ENCODE results near the gene BFSP2. TPM values are rescaled to one million over a fixed set of nuclear protein-coding genes. Genes with fewer than 3 reads are reported as not detected.
A peak's percentile ranks its signal among the peaks of the same experiment; 100 is the strongest.

Gene BFSP2
- total and polyA plus RNA-seq, 2 donors (not counting 1 experiment from before 2014, with no cell fraction given): 0.60 to 1.6 TPM

GRCh38 chr3:133505813-133506212, 106.0 kb downstream of the BFSP2 start:
- ChIA-PET CTCF (interaction anchor here (0.9 kb wide), 1 partner anchor 41 kb away, joined by 4 read pairs; no protein-coding TSS in a partner anchor), POLR2A (no interaction called here)
- H3K9me3 Mint-ChIP-seq (ENCODE audit: insufficient read depth): no peaks in the 10 kb centered on the region
- H3K27ac Mint-ChIP-seq: peak overlapping the region; percentile 69
- Histone ChIP-seq H3K79me2 (ENCODE audit: control insufficient read depth, insufficient read depth, low read length) (no peaks in the 10 kb centered on the region), H3K4me3 (ENCODE audit: control extremely low read depth in 1 of 5, extremely low read depth in 1 of 5, insufficient read depth in 1 of 5, low read depth in 2 of 5, low read length in 4 of 5) (peak overlapping the region in 1 of 5 experiments; percentile 51), H3K27ac (ENCODE audit: low read length in 2 of 2) (peak overlapping the region; percentile 14 to 55), H4K20me1 (ENCODE audit: control insufficient read depth, insufficient read depth, low read length, poor library complexity, severe bottlenecking) (no peaks in the 10 kb centered on the region), H3K9me3 (ENCODE audit: control extremely low read depth in 1 of 3, control insufficient read depth in 2 of 3, insufficient read depth in 1 of 3, low read length in 2 of 3) (no peaks in the 10 kb centered on the region), H3K4me1 (ENCODE audit: control insufficient read depth in 2 of 2, insufficient read depth in 2 of 2, low read length in 2 of 2) (peaks cover 12 to 15% of the 10 kb centered on the region in 2 donors), H3K4me2 (replicated peaks; ENCODE audit: low read depth, low read length, poor library complexity, severe bottlenecking) (peak overlapping the region; percentile 64), H2AFZ (ENCODE audit: insufficient read depth, low read depth, low read length, poor library complexity, severe bottlenecking) (peak overlapping the region; percentile 62), H3K27me3 (replicated peaks in 1 of 4; ENCODE audit: control extremely low read depth in 1 of 4, control insufficient read depth in 3 of 4, insufficient read depth in 4 of 4, low read length in 3 of 4) (no peaks in the 10 kb centered on the region), H3K36me3 (replicated peaks in 1 of 2; ENCODE audit: control extremely low read depth in 1 of 2, control insufficient read depth in 1 of 2, extremely low read depth in 1 of 2, insufficient read depth in 2 of 2, low read length in 1 of 2) (no peaks in the 10 kb centered on the region), H3K9ac (ENCODE audit: low read length) (peak overlapping the region; percentile 56)
- intact Hi-C loops (cut with micrococcal nuclease): loop anchor here (5.0 kb wide), 1 partner anchor 66 kb away; the partner anchor contains the start of gene CDV3
- no peak for TF ChIP-seq EZH2 (IDR thresholded peaks at IDR 0.05; ENCODE audit: borderline replicate concordance, insufficient read depth, low read depth, low read length, poor library complexity, severe bottlenecking)
- TF ChIP-seq, protein P1, sequence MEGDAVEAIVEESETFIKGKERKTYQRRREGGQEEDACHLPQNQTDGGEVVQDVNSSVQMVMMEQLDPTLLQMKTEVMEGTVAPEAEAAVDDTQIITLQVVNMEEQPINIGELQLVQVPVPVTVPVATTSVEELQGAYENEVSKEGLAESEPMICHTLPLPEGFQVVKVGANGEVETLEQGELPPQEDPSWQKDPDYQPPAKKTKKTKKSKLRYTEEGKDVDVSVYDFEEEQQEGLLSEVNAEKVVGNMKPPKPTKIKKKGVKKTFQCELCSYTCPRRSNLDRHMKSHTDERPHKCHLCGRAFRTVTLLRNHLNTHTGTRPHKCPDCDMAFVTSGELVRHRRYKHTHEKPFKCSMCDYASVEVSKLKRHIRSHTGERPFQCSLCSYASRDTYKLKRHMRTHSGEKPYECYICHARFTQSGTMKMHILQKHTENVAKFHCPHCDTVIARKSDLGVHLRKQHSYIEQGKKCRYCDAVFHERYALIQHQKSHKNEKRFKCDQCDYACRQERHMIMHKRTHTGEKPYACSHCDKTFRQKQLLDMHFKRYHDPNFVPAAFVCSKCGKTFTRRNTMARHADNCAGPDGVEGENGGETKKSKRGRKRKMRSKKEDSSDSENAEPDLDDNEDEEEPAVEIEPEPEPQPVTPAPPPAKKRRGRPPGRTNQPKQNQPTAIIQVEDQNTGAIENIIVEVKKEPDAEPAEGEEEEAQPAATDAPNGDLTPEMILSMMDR (IDR thresholded peaks at IDR 0.05): no peak
- no peak for DNase-seq
- WGBS (ENCODE audit: insufficient coverage): no CpG with 5 or more reads among the region's 3 CpGs
- H3K27me3 Mint-ChIP-seq: no peaks in the 10 kb centered on the region
- peak overlapping the region; percentile 73 for H3K4me3 Mint-ChIP-seq
- peaks cover 13% of the 10 kb centered on the region for H3K4me1 Mint-ChIP-seq
- no peak for ATAC-seq (ENCODE audit: low read depth)

GRCh38 chr3:133506215-133506901, 106.5 kb downstream of the BFSP2 start:
- Histone ChIP-seq H3K36me3 (replicated peaks in 1 of 2; ENCODE audit: control extremely low read depth in 1 of 2, control insufficient read depth in 1 of 2, extremely low read depth in 1 of 2, insufficient read depth in 2 of 2, low read length in 1 of 2) (no peaks in the 10 kb centered on the region), H3K4me3 (ENCODE audit: control extremely low read depth in 1 of 5, extremely low read depth in 1 of 5, insufficient read depth in 1 of 5, low read depth in 2 of 5, low read length in 4 of 5) (peak overlapping the region in 3 of 5 experiments; percentile 28 to 51 (median 33)), H3K79me2 (ENCODE audit: control insufficient read depth, insufficient read depth, low read length) (no peaks in the 10 kb centered on the region), H2AFZ (ENCODE audit: insufficient read depth, low read depth, low read length, poor library complexity, severe bottlenecking) (peak overlapping the region; percentile 62), H3K4me1 (ENCODE audit: control insufficient read depth in 2 of 2, insufficient read depth in 2 of 2, low read length in 2 of 2) (peaks cover 12 to 15% of the 10 kb centered on the region in 2 donors), H3K27me3 (replicated peaks in 1 of 4; ENCODE audit: control extremely low read depth in 1 of 4, control insufficient read depth in 3 of 4, insufficient read depth in 4 of 4, low read length in 3 of 4) (no peaks in the 10 kb centered on the region), H3K27ac (ENCODE audit: low read length in 2 of 2) (peak overlapping the region; percentile 14 to 55), H3K9ac (ENCODE audit: low read length) (peak overlapping the region; percentile 56), H4K20me1 (ENCODE audit: control insufficient read depth, insufficient read depth, low read length, poor library complexity, severe bottlenecking) (no peaks in the 10 kb centered on the region), H3K9me3 (ENCODE audit: control extremely low read depth in 1 of 3, control insufficient read depth in 2 of 3, insufficient read depth in 1 of 3, low read length in 2 of 3) (no peaks in the 10 kb centered on the region), H3K4me2 (replicated peaks; ENCODE audit: low read depth, low read length, poor library complexity, severe bottlenecking) (peak overlapping the region; percentile 64)
- POLR2A ChIA-PET: interaction anchor here (0.6 kb wide), 1 partner anchor 30 kb away, joined by 7 read pairs; no protein-coding TSS in a partner anchor
- peaks cover 13% of the 10 kb centered on the region for H3K4me1 Mint-ChIP-seq
- intact Hi-C loops (cut with micrococcal nuclease): loop anchor here (5.0 kb wide), 1 partner anchor 66 kb away; the partner anchor contains the start of gene CDV3
- no peaks in the 10 kb centered on the region for H3K9me3 Mint-ChIP-seq (ENCODE audit: insufficient read depth)
- ATAC-seq (ENCODE audit: low read depth): peak; percentile 93
- peak overlapping the region; percentile 73 for H3K4me3 Mint-ChIP-seq
- 19% methylated on average over 2 of the region's 9 CpGs for WGBS (ENCODE audit: insufficient coverage)
- DNase-seq: peak; percentile 71
- TF ChIP-seq, protein P1 (IDR thresholded peaks at IDR 0.05): no peak
- no peak for TF ChIP-seq EZH2 (IDR thresholded peaks at IDR 0.05; ENCODE audit: borderline replicate concordance, insufficient read depth, low read depth, low read length, poor library complexity, severe bottlenecking)
- CTCF ChIA-PET: interaction anchor here (0.9 kb wide), 1 partner anchor 41 kb away, joined by 4 read pairs; no protein-coding TSS in a partner anchor
- H3K27ac Mint-ChIP-seq: peak overlapping the region; percentile 69
- H3K27me3 Mint-ChIP-seq: no peaks in the 10 kb centered on the region
